MM.1S (cell line): ENCODE measurements around the gene DMXL2.

Source experiments
- EZH2 ChIP-seq: fragments of 300-600 bp; sonication (generic); optimal IDR thresholded peaks from 2 replicates; pipeline ENCODE3; 2017; ENCODE audit warnings: low read depth, mild to moderate bottlenecking, antibody characterized with exemption, low read length, mixed read lengths
- EZH2phosphoT487 ChIP-seq: fragments of 300-600 bp; sonication (generic); IDR thresholded peaks from 2 replicates; pipeline ENCODE4 v1.6.1; 2018; ENCODE audit warnings: antibody characterized with exemption, low read length
- TF ChIP-seq, protein P1 (sequence below): fragments of 300-600 bp; sonication (generic); IDR thresholded peaks from 2 replicates; pipeline ENCODE4 v1.5.1; 2016; ENCODE audit warnings: antibody characterized with exemption, low read length, mixed read lengths

GRCh38 chr15:51620122-51620521, 2.4 kb downstream of the DMXL2 start:
- TF ChIP-seq, protein P1, sequence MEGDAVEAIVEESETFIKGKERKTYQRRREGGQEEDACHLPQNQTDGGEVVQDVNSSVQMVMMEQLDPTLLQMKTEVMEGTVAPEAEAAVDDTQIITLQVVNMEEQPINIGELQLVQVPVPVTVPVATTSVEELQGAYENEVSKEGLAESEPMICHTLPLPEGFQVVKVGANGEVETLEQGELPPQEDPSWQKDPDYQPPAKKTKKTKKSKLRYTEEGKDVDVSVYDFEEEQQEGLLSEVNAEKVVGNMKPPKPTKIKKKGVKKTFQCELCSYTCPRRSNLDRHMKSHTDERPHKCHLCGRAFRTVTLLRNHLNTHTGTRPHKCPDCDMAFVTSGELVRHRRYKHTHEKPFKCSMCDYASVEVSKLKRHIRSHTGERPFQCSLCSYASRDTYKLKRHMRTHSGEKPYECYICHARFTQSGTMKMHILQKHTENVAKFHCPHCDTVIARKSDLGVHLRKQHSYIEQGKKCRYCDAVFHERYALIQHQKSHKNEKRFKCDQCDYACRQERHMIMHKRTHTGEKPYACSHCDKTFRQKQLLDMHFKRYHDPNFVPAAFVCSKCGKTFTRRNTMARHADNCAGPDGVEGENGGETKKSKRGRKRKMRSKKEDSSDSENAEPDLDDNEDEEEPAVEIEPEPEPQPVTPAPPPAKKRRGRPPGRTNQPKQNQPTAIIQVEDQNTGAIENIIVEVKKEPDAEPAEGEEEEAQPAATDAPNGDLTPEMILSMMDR: no peak
- no peak for TF ChIP-seq EZH2
- TF ChIP-seq EZH2phosphoT487: no peak
